Keratinocyte (primary cell): ENCODE data around the gene GZMM. TPM values are rescaled to one million over a fixed set of nuclear protein-coding genes. Genes with fewer than 3 reads are reported as not detected.
A peak's percentile ranks its signal among the peaks of the same experiment; 100 is the strongest.

Experiments
- DNase-seq: peaks from one replicate; pipeline ENCODE4 v3.0.0-alpha.2; 2011; ENCODE audit warnings: low read depth, missing footprints, low spot score
- FAIRE-seq: peaks from 2 replicates; lab custom pipeline; 2011; peaks lifted over from hg19 to GRCh38; lab: Jason Lieb, UNC
- H2AFZ ChIP-seq: 2 replicates; pipeline ENCODE4 v1.6.0; 2012; ENCODE audit warnings: low read length, control low read depth, inconsistent platforms; ENCODE audit not compliant: control insufficient read depth
- H3K27ac ChIP-seq: 2 replicates; pipeline ENCODE4 v1.5.1; 2011; ENCODE audit warnings: low read length; ENCODE audit not compliant: control insufficient read depth, insufficient read depth
- H3K27me3 ChIP-seq: 3 replicates; pipeline ENCODE4 v1.6.0; 2011; ENCODE audit warnings: low read length; ENCODE audit not compliant: control insufficient read depth, insufficient read depth; ENCODE audit errors: extremely low read depth
- H3K36me3 ChIP-seq, 2 experiments: 2 replicates in 1 of 2; 3 replicates in 1 of 2; pipeline ENCODE4 v1.5.1; 2011; ENCODE audit warnings: low read length in 2 of 2, mild to moderate bottlenecking in 1 of 2; ENCODE audit not compliant: control insufficient read depth in 2 of 2, insufficient read depth in 2 of 2; ENCODE audit errors: extremely low read depth in 1 of 2
- H3K4me1 ChIP-seq: 3 replicates; pipeline ENCODE4 v1.5.1; 2011; ENCODE audit warnings: low read length; ENCODE audit not compliant: control insufficient read depth, insufficient read depth; ENCODE audit errors: extremely low read depth
- H3K4me2 ChIP-seq: 3 replicates; pipeline ENCODE4 v1.6.0; 2011; ENCODE audit warnings: low read depth, low read length; ENCODE audit not compliant: control insufficient read depth, insufficient read depth; ENCODE audit errors: extremely low read depth
- H3K4me3 ChIP-seq, 3 experiments: fragments of 200-600 bp in 1 of 3; sonication (generic) in 1 of 3; 2 replicates in 2 of 3; 3 replicates in 1 of 3; pipeline ENCODE4 v1.5.1; 2011 to 2016; ENCODE audit warnings: low read length in 3 of 3, mild to moderate bottlenecking in 3 of 3, control low read depth in 2 of 3, inconsistent platforms in 1 of 3, low read depth in 1 of 3, mixed read lengths in 1 of 3, mixed run types in 1 of 3, moderate library complexity in 1 of 3; ENCODE audit not compliant: control insufficient read depth in 2 of 3, insufficient read depth in 2 of 3; ENCODE audit errors: extremely low read depth in 1 of 3
- H3K79me2 ChIP-seq: 2 replicates; pipeline ENCODE4 v1.6.0; 2012; ENCODE audit warnings: low read length; ENCODE audit not compliant: control insufficient read depth, insufficient read depth
- H3K9ac ChIP-seq: 3 replicates; pipeline ENCODE4 v1.6.0; 2011; ENCODE audit warnings: low read length; ENCODE audit not compliant: control insufficient read depth, insufficient read depth; ENCODE audit errors: extremely low read depth
- H3K9me1 ChIP-seq: 3 replicates; pipeline ENCODE4 v1.6.0; 2011; ENCODE audit warnings: low read length; ENCODE audit not compliant: control insufficient read depth, insufficient read depth; ENCODE audit errors: extremely low read depth
- H3K9me3 ChIP-seq: 2 replicates; pipeline ENCODE4 v1.5.1; 2012; ENCODE audit warnings: low read depth, low read length; ENCODE audit not compliant: control insufficient read depth
- H4K20me1 ChIP-seq: 3 replicates; pipeline ENCODE4 v1.6.0; 2011; ENCODE audit warnings: low read length; ENCODE audit not compliant: control insufficient read depth, insufficient read depth; ENCODE audit errors: extremely low read depth
- EZH2 ChIP-seq: IDR thresholded peaks from one replicate; pipeline ENCODE4 v1.6.1; 2012; ENCODE audit warnings: inconsistent platforms, mild to moderate bottlenecking, low read length, moderate library complexity
- dilution Hi-C: fragments of 300-500 bp; cut with MboI; formaldehyde crosslinking; loops from one replicate; pipeline ENCODE4 v1.7.0; 2020; ENCODE audit warnings: low sequenced_read_pairs; ENCODE audit not compliant: extremely low pct_ligation_motif_present
- polyA plus RNA-seq, 5 experiments: library from polyadenylated mRNA; depleted of rRNA in 3 of 5; stranded (reverse) in 3 of 5; stranded (forward) in 1 of 5; unstranded in 1 of 5; fragments of >200 nt; gene quantifications; 1 replicate in 1 of 5; 2 replicates in 3 of 5; 3 replicates in 1 of 5; pipeline versions ENCODE4 v1.2.1 to v1.2.3, GENCODE V29; 2011 to 2012; ENCODE audit warnings: missing spikeins in 2 of 5, low read depth in 1 of 5, low replicate concordance in 1 of 5
- TF ChIP-seq, protein P1 (sequence below), 3 experiments: IDR thresholded peaks in 1 of 3; conservative IDR thresholded peaks in 1 of 3; optimal IDR thresholded peaks in 1 of 3; 2 replicates in 2 of 3; 3 replicates in 1 of 3; pipeline versions ENCODE3 to v1.5.1; 2011; ENCODE audit warnings: low read length in 3 of 3, mild to moderate bottlenecking in 3 of 3, moderate library complexity in 2 of 3, control low read depth in 1 of 3, inconsistent platforms in 1 of 3; ENCODE audit not compliant: insufficient read depth in 2 of 3; ENCODE audit errors: extremely low read depth in 1 of 3

Gene GZMM
- polyA plus RNA-seq, 1 donor (not counting 4 experiments of a cell fraction or from before 2014, with no cell fraction given), result not detected

GRCh38 chr19:507286-508203, 36.3 kb upstream of the GZMM start, which contains the start of gene TPGS1:
TSS of gene TPGS1 (plus strand) at chr19:507497. CDS start at chr19:507507, 10 bp downstream.
- peak within 1 kb of the TSS; percentile 84 for H3K4me2 ChIP-seq
- FAIRE-seq, result no peak

DNA sequence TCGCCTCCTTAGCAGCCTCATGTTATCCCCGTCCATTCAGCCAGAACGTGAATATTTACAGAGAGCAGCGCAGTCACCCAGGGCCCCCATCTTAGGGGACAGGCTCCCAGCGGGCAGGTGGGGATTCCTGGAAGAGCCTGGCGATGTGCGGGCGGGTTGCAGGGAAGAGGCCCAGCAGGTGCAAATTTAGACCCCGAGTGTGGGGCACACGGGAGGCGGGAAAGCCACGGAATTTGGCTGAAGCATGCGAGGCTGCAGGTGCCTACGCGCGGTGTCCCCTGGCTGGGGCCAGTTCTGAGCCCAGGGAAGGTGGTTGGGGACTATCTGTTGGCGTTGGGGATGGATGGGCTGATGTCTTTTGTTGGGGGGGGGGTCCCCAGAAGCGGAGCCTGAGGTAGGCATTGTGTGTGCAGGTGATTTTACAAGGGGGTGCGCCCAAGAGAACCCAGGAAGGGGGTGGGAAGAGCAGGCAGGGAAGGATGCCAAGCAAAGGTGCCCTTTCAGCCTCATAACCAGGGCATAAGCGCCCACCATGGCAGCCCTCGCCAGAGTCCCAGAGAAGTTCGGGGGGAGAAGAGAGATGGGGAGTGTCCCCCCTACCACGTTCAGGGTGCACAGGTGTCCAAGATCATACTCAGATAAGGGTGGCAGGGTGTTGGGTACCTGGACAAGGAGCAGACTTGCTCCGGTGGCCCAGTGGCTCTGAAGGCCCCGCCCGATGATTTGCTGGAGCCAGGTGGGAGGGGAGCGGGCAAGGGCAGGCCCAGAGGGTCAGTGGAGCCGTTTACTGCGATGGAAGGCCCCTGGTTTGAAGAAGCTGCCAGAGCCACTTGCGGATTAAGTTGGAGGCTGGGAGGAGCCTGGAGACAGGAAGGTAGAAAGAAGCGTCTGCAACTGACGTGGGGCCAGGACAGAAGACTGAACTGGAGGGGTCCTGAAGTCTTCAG, 35.4 kb upstream of the GZMM start:
- Histone ChIP-seq H2AFZ (no peak overlapping the region), H3K9me1 (peaks cover 4% of the 10 kb centered on the region), H4K20me1 (no peaks in the 10 kb centered on the region), H3K27ac (no peak overlapping the region), H3K9me3 (no peaks in the 10 kb centered on the region), H3K9ac (peak overlapping the region; percentile 85), H3K4me2 (peak overlapping the region; percentile 75), H3K36me3 (peaks cover 0 to 3% of the 10 kb centered on the region in 2 experiments), H3K4me3 (peak overlapping the region; percentile 57 to 88 (median 74)), H3K79me2 (peaks cover 16% of the 10 kb centered on the region), H3K4me1 (peaks cover 32% of the 10 kb centered on the region), H3K27me3 (no peaks in the 10 kb centered on the region)
- FAIRE-seq (no peak), DNase-seq (no peak)
- dilution Hi-C loops, result no loop called here
- TF ChIP-seq, protein P1, sequence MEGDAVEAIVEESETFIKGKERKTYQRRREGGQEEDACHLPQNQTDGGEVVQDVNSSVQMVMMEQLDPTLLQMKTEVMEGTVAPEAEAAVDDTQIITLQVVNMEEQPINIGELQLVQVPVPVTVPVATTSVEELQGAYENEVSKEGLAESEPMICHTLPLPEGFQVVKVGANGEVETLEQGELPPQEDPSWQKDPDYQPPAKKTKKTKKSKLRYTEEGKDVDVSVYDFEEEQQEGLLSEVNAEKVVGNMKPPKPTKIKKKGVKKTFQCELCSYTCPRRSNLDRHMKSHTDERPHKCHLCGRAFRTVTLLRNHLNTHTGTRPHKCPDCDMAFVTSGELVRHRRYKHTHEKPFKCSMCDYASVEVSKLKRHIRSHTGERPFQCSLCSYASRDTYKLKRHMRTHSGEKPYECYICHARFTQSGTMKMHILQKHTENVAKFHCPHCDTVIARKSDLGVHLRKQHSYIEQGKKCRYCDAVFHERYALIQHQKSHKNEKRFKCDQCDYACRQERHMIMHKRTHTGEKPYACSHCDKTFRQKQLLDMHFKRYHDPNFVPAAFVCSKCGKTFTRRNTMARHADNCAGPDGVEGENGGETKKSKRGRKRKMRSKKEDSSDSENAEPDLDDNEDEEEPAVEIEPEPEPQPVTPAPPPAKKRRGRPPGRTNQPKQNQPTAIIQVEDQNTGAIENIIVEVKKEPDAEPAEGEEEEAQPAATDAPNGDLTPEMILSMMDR (optimal IDR thresholded peaks at IDR 0.05 in 1 of 3, IDR thresholded peaks at IDR 0.05 in 1 of 3, conservative IDR thresholded peaks at IDR 0.05 in 1 of 3; ENCODE audit: extremely low read depth in 1 of 3, insufficient read depth in 2 of 3, low read length in 3 of 3), result no peak
- no peak for TF ChIP-seq EZH2

More at GRCh38 chr19:507286-508203, 36.3 kb upstream of the GZMM start, which contains the start of gene TPGS1:
- no peak for TF ChIP-seq EZH2
- TF ChIP-seq, protein P1 (optimal IDR thresholded peaks at IDR 0.05 in 1 of 3, IDR thresholded peaks at IDR 0.05 in 1 of 3, conservative IDR thresholded peaks at IDR 0.05 in 1 of 3; ENCODE audit: extremely low read depth in 1 of 3, insufficient read depth in 2 of 3, low read length in 3 of 3), result no peak
- H4K20me1 ChIP-seq, result no peaks in the 10 kb centered on the region
- peaks cover 16% of the 10 kb centered on the region for H3K79me2 ChIP-seq
- peak within 1 kb of the TSS; percentile 57 to 88 (median 74) for H3K4me3 ChIP-seq
- peaks cover 32% of the 10 kb centered on the region for H3K4me1 ChIP-seq
- dilution Hi-C loops, result no loop called here
- no peak for DNase-seq
- no peaks in the 10 kb centered on the region for H3K9me3 ChIP-seq
- H2AFZ ChIP-seq, result peak within 1 kb of the TSS; percentile 96
- peaks cover 4% of the 10 kb centered on the region for H3K9me1 ChIP-seq
- H3K36me3 ChIP-seq, result peaks cover 0 to 3% of the 10 kb centered on the region in 2 experiments
- peak within 1 kb of the TSS; percentile 85 for H3K9ac ChIP-seq
- H3K27me3 ChIP-seq, result no peaks in the 10 kb centered on the region
- peak within 1 kb of the TSS; percentile 88 for H3K27ac ChIP-seq
